CD4-positive, alpha-beta T cell treated with Interleukin-1 beta for 1 hour (primary cell): ENCODE results near the gene ACTL8.

ENCODE experiments used
- DNase-seq, 2 donors: peaks; one replicate each; pipeline ENCODE4 v3.0.0-alpha.2; 2020 to 2022

Gene ACTL8

GRCh38 chr1:17755120-17755519 is at the start of gene ACTL8:
TSS of gene ACTL8 (plus strand) at chr1:17755333. CDS start at chr1:17823009, 67,676 bp downstream.
- no peak for DNase-seq

- DNase-seq = no peak
Measured at GRCh38 chr1:17706445-17706844, 48.7 kb upstream of the ACTL8 start.

- no peak for DNase-seq
Measured at GRCh38 chr1:17709981-17710380, 45.2 kb upstream of the ACTL8 start.

GRCh38 chr1:17710889-17711576 is 44.1 kb upstream of the ACTL8 start:
- DNase-seq = no peak

- DNase-seq = no peak
Measured at GRCh38 chr1:17711577-17711910, 43.6 kb upstream of the ACTL8 start.

GRCh38 chr1:17711941-17712340 is 43.2 kb upstream of the ACTL8 start:
- no peak for DNase-seq

GRCh38 chr1:17713993-17714392 is 41.1 kb upstream of the ACTL8 start:
- DNase-seq = no peak

GRCh38 chr1:17717594-17718535 is 37.3 kb upstream of the ACTL8 start:
- DNase-seq = no peak

- DNase-seq = no peak
Measured at GRCh38 chr1:17719874-17720273, 35.3 kb upstream of the ACTL8 start.

GRCh38 chr1:17721444-17721843 is 33.7 kb upstream of the ACTL8 start:
- no peak for DNase-seq

- DNase-seq = no peak
Measured at GRCh38 chr1:17723684-17724083, 31.4 kb upstream of the ACTL8 start.

GRCh38 chr1:17724150-17724549 is 31.0 kb upstream of the ACTL8 start:
- no peak for DNase-seq

- DNase-seq = no peak
Measured at GRCh38 chr1:17725084-17725719, 29.9 kb upstream of the ACTL8 start.

- DNase-seq = no peak
Measured at GRCh38 chr1:17725811-17726582, 29.1 kb upstream of the ACTL8 start.

- DNase-seq = no peak
Measured at GRCh38 chr1:17728123-17728712, 26.9 kb upstream of the ACTL8 start.

GRCh38 chr1:17729248-17729647 is 25.9 kb upstream of the ACTL8 start:
- DNase-seq = no peak

- DNase-seq = no peak
Measured at GRCh38 chr1:17729909-17730308, 25.2 kb upstream of the ACTL8 start.

GRCh38 chr1:17731460-17731859 is 23.7 kb upstream of the ACTL8 start:
- DNase-seq = no peak

- DNase-seq = no peak
Measured at GRCh38 chr1:17732475-17732874, 22.7 kb upstream of the ACTL8 start.

- no peak for DNase-seq
Measured at GRCh38 chr1:17733661-17734060, 21.5 kb upstream of the ACTL8 start.

GRCh38 chr1:17734609-17735008 is 20.5 kb upstream of the ACTL8 start:
- no peak for DNase-seq

GRCh38 chr1:17735348-17735747 is 19.8 kb upstream of the ACTL8 start:
- DNase-seq = no peak

GRCh38 chr1:17735793-17736192 is 19.3 kb upstream of the ACTL8 start:
- DNase-seq = no peak
